ENCODE data around the gene DHPS. TPM values are rescaled to one million over a fixed set of nuclear protein-coding genes. Genes with fewer than 3 reads are reported as not detected.
"Not testable (repeated sequence)": the region's sequence is repeated elsewhere in the genome, so short reads cannot be mapped to it uniquely, and the experiment has no call there.

Gene DHPS
- total and polyA plus RNA-seq, 4 donors: 52.5 to 138 (median 108) TPM

- Histone ChIP-seq H3K27ac (ENCODE audit: low read depth, low read length) (no peak overlapping the region), H3K36me3 (ENCODE audit: control insufficient read depth, insufficient read depth, low read length) (peaks cover 92% of the 10 kb centered on the region), H3K27me3 (ENCODE audit: control insufficient read depth, insufficient read depth, low read length) (no peaks in the 10 kb centered on the region), H3K4me1 (ENCODE audit: control insufficient read depth, insufficient read depth, low read length) (no peaks in the 10 kb centered on the region), H3K4me3 (ENCODE audit: low read depth, low read length) (no peak overlapping the region), H3K9me3 (ENCODE audit: control insufficient read depth, insufficient read depth, low read length) (no peaks in the 10 kb centered on the region)
- WGBS (ENCODE audit: insufficient coverage): 97% methylated on average over 6 of the region's 8 CpGs
- no peak for DNase-seq (ENCODE audit: low read depth in 4 of 6, low spot score in 6 of 6)
Observed at GRCh38 chr19:12708641-12709040, 27.0 kb upstream of the DHPS start.

DNA sequence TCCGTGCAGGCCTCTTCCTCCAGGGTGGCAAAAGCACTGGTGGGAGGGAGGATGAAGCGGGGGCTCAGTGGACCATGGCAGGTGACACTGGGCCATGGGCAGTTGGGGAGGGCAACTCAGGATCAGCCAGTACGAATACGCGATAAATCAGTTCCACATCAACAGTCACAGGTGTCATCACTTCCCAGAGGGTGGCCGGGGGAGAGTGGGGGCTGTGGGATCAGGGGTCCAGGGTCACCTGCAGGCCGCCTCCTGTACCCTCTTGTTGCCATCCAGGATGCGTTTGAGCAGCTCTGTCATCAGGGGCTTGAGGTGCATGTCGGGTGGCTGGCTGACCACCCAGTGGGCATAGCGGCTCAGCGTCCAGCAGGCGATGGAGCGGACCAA, 24.6 kb upstream of the DHPS start:
- WGBS (ENCODE audit: insufficient coverage): 95% methylated on average over 10 of the region's 13 CpGs
- DNase-seq (ENCODE audit: low read depth in 4 of 6, low spot score in 6 of 6): no peak
- Histone ChIP-seq H3K27ac (ENCODE audit: low read depth, low read length) (no peak overlapping the region), H3K4me3 (ENCODE audit: low read depth, low read length) (no peak overlapping the region), H3K36me3 (ENCODE audit: control insufficient read depth, insufficient read depth, low read length) (peaks cover 99% of the 10 kb centered on the region), H3K27me3 (ENCODE audit: control insufficient read depth, insufficient read depth, low read length) (no peaks in the 10 kb centered on the region), H3K9me3 (ENCODE audit: control insufficient read depth, insufficient read depth, low read length) (no peaks in the 10 kb centered on the region), H3K4me1 (ENCODE audit: control insufficient read depth, insufficient read depth, low read length) (no peaks in the 10 kb centered on the region)

- Histone ChIP-seq H3K4me3 (ENCODE audit: low read depth, low read length) (no peak overlapping the region), H3K27ac (ENCODE audit: low read depth, low read length) (no peak overlapping the region), H3K4me1 (ENCODE audit: control insufficient read depth, insufficient read depth, low read length) (no peaks in the 10 kb centered on the region), H3K27me3 (ENCODE audit: control insufficient read depth, insufficient read depth, low read length) (no peaks in the 10 kb centered on the region), H3K9me3 (ENCODE audit: control insufficient read depth, insufficient read depth, low read length) (no peaks in the 10 kb centered on the region), H3K36me3 (ENCODE audit: control insufficient read depth, insufficient read depth, low read length) (peaks cover 99% of the 10 kb centered on the region)
- 94% methylated on average over 27 of the region's 29 CpGs for WGBS (ENCODE audit: insufficient coverage)
- DNase-seq (ENCODE audit: low read depth in 4 of 6, low spot score in 6 of 6): no peak
Observed at GRCh38 chr19:12705654-12706331, 24.1 kb upstream of the DHPS start.

- WGBS (ENCODE audit: insufficient coverage): 97% methylated on average over 13 of the region's 13 CpGs
Observed at GRCh38 chr19:12705169-12705568, 23.5 kb upstream of the DHPS start.

DNA sequence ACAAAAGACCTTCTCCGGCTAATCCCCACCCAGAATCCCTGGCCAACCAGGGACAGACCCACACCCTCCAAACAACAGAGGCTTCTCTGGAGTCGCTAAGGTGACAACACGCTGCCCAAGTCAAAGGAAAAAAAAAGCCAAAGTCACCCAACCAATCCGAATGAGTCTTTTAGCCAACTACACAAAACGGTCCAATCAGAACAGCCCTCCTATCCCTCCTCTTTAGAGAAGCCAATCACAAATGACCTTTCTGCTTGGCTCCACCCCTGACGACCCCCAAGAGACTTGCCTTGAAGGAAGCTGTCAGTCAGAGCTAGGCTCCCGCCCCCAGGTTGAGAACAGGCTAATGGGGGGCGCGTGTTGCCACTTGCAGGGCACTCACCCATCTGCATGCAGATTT, 21.4 kb upstream of the DHPS start:
- no peak overlapping the region for H3K27ac ChIP-seq (ENCODE audit: low read depth, low read length)
- H3K36me3 ChIP-seq (ENCODE audit: control insufficient read depth, insufficient read depth, low read length): peaks cover 95% of the 10 kb centered on the region
- no peaks in the 10 kb centered on the region for H3K9me3 ChIP-seq (ENCODE audit: control insufficient read depth, insufficient read depth, low read length)
- peak in 2 of 6 donors; percentile 68 to 89 for DNase-seq (ENCODE audit: low read depth in 4 of 6, low spot score in 6 of 6)
- WGBS (ENCODE audit: insufficient coverage): 42% methylated on average over 9 of the region's 9 CpGs
- no peaks in the 10 kb centered on the region for H3K27me3 ChIP-seq (ENCODE audit: control insufficient read depth, insufficient read depth, low read length)
- H3K4me1 ChIP-seq (ENCODE audit: control insufficient read depth, insufficient read depth, low read length): no peaks in the 10 kb centered on the region
- H3K4me3 ChIP-seq (ENCODE audit: low read depth, low read length): no peak overlapping the region

More at GRCh38 chr19:12705169-12705568, 23.5 kb upstream of the DHPS start:
- H3K36me3 ChIP-seq (ENCODE audit: control insufficient read depth, insufficient read depth, low read length): peaks cover 99% of the 10 kb centered on the region
- no peak overlapping the region for H3K4me3 ChIP-seq (ENCODE audit: low read depth, low read length)
- no peak for DNase-seq (ENCODE audit: low read depth in 4 of 6, low spot score in 6 of 6)
- H3K27me3 ChIP-seq (ENCODE audit: control insufficient read depth, insufficient read depth, low read length): no peaks in the 10 kb centered on the region
- H3K4me1 ChIP-seq (ENCODE audit: control insufficient read depth, insufficient read depth, low read length): no peaks in the 10 kb centered on the region
- H3K27ac ChIP-seq (ENCODE audit: low read depth, low read length): no peak overlapping the region
- no peaks in the 10 kb centered on the region for H3K9me3 ChIP-seq (ENCODE audit: control insufficient read depth, insufficient read depth, low read length)

GRCh38 chr19:12701596-12702282, 20.1 kb upstream of the DHPS start:
- Histone ChIP-seq H3K4me1 (ENCODE audit: control insufficient read depth, insufficient read depth, low read length) (peaks cover 8% of the 10 kb centered on the region), H3K36me3 (ENCODE audit: control insufficient read depth, insufficient read depth, low read length) (peaks cover 86% of the 10 kb centered on the region), H3K27me3 (ENCODE audit: control insufficient read depth, insufficient read depth, low read length) (no peaks in the 10 kb centered on the region), H3K4me3 (ENCODE audit: low read depth, low read length) (no peak overlapping the region), H3K9me3 (ENCODE audit: control insufficient read depth, insufficient read depth, low read length) (no peaks in the 10 kb centered on the region), H3K27ac (ENCODE audit: low read depth, low read length) (no peak overlapping the region)
- no peak for DNase-seq (ENCODE audit: low read depth in 4 of 6, low spot score in 6 of 6)
- WGBS (ENCODE audit: insufficient coverage): 97% methylated on average over 33 of the region's 33 CpGs

- no peak for DNase-seq (ENCODE audit: low read depth in 4 of 6, low spot score in 6 of 6)
- Histone ChIP-seq H3K27me3 (ENCODE audit: control insufficient read depth, insufficient read depth, low read length) (no peaks in the 10 kb centered on the region), H3K4me1 (ENCODE audit: control insufficient read depth, insufficient read depth, low read length) (peaks cover 25% of the 10 kb centered on the region), H3K4me3 (ENCODE audit: low read depth, low read length) (no peak overlapping the region), H3K27ac (ENCODE audit: low read depth, low read length) (no peak overlapping the region), H3K9me3 (ENCODE audit: control insufficient read depth, insufficient read depth, low read length) (no peaks in the 10 kb centered on the region), H3K36me3 (ENCODE audit: control insufficient read depth, insufficient read depth, low read length) (peaks cover 58% of the 10 kb centered on the region)
- WGBS (ENCODE audit: insufficient coverage): 94% methylated on average over 3 of the region's 6 CpGs
Observed at GRCh38 chr19:12698138-12698537, 16.5 kb upstream of the DHPS start.

GRCh38 chr19:12697425-12697824, 15.7 kb upstream of the DHPS start:
- not testable (repeated sequence) for H3K9me3 ChIP-seq (ENCODE audit: control insufficient read depth, insufficient read depth, low read length); H3K27ac ChIP-seq (ENCODE audit: low read depth, low read length); H3K4me3 ChIP-seq (ENCODE audit: low read depth, low read length); DNase-seq (ENCODE audit: low read depth in 4 of 6, low spot score in 6 of 6); H3K27me3 ChIP-seq (ENCODE audit: control insufficient read depth, insufficient read depth, low read length)
- H3K36me3 ChIP-seq (ENCODE audit: control insufficient read depth, insufficient read depth, low read length): peaks cover 54% of the 10 kb centered on the region
- 95% methylated on average over 19 of the region's 22 CpGs for whole genome bisulfite sequencing (ENCODE audit: insufficient coverage)
- peaks cover 25% of the 10 kb centered on the region for H3K4me1 ChIP-seq (ENCODE audit: control insufficient read depth, insufficient read depth, low read length)

- Histone ChIP-seq H3K4me1 (ENCODE audit: control insufficient read depth, insufficient read depth, low read length) (peaks cover 25% of the 10 kb centered on the region), H3K27me3 (ENCODE audit: control insufficient read depth, insufficient read depth, low read length) (no peaks in the 10 kb centered on the region), H3K27ac (ENCODE audit: low read depth, low read length) (peak within 1 kb of the TSS; percentile 93), H3K4me3 (ENCODE audit: low read depth, low read length) (peak within 1 kb of the TSS; percentile 91), H3K9me3 (ENCODE audit: control insufficient read depth, insufficient read depth, low read length) (no peaks in the 10 kb centered on the region), H3K36me3 (ENCODE audit: control insufficient read depth, insufficient read depth, low read length) (peaks cover 49% of the 10 kb centered on the region)
- peak; percentile 92 to 99 (median 95) for DNase-seq (ENCODE audit: low read depth in 4 of 6, low spot score in 6 of 6)
- WGBS (ENCODE audit: insufficient coverage): 8% methylated on average over 52 of the region's 59 CpGs
Observed at GRCh38 chr19:12696366-12697335, 15.0 kb upstream of the DHPS start, which contains the start of gene FBXW9. TSS of gene FBXW9 (minus strand) at chr19:12696631. CDS start at chr19:12696581, 50 bp downstream.
